HG03469 (cell line): ENCODE results near the gene PLEKHA8.
A peak's percentile ranks its signal among the peaks of the same experiment; 100 is the strongest.

ENCODE experiments used
- ATAC-seq: cut with Tn5 transposase; IDR thresholded peaks from one replicate; pipeline ENCODE4 v1.9.1; 2021; ENCODE audit warnings: mild to moderate bottlenecking, moderate library complexity, moderate number of reproducible peaks; ENCODE audit not compliant: unreplicated experiment

PLEKHA8 gene

DNA sequence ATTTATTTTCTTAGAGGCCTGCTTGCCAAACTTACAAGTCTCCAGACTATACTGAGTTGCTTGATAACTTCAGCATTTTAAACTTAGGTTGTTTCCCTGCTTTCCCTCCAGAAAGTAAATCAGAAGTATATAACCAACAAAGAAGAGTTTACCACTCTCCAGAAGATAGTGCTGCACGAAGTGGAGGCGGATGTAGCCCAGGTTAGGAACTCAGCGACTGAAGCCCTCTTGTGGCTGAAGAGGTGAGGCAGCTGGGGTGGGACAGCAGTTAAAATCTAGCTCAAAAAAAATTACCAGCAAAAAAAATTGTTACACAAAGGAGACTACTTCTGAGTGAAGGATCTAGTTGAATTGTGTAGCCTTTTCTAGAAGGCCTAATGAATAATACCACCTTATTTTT lies 33.6 kb downstream of the PLEKHA8 start:
- peak; percentile 55 for ATAC-seq

DNA sequence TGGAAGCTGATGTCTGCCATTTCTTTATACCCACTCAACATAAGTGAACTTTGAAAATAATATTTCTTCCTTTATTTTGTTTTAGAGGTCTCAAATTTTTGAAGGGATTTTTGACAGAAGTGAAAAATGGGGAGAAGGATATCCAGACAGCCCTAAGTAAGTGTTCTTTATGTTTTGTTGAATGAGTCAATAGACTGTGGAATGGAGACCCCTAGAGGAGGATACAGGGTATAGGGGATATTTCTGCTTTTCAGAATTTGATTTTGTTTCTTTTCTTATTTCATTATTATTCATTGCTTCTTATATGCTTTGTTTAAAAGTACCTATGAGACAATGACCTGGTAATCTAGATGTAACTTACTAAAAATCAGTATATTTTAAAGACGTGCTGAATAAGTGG lies 34.4 kb downstream of the PLEKHA8 start:
- ATAC-seq: no peak

DNA sequence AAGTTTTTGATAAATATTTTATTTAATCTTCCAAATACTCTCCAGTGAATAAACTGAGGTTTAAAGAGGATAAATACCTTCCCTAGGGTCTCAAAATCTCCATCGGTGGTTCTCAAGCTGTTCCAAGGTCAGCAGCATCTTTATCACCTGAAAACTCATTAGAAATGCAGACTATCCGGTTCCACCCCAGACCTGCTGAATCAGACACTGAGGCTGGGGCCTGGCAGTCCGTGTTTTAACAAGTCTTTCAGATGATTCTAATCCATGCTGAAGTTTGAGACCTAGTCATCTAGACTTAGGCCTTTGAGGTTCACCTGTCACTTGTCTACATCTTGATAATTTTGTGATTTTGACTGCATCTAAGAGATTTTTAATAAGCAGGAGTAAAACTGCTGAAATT lies 37.5 kb downstream of the PLEKHA8 start:
- ATAC-seq: no peak

DNA sequence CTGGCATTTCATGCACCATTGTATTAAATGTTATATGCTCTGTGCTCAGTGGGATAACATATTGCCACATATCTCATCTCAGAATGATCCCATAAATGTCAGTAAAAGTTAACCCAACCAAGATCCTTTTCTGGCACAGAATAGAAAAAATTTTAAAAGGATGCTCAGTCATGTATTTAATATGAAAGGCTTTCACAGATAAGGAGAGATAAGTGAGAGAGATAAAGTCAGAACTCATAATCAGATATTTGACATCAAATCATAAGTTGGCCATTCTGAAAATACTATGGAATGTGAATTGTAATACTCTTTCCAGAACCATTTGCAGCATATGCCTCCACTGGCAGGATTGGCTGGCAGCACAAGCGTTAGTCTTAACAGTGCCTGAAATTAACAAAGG lies 38.5 kb downstream of the PLEKHA8 start:
- no peak for ATAC-seq

DNA sequence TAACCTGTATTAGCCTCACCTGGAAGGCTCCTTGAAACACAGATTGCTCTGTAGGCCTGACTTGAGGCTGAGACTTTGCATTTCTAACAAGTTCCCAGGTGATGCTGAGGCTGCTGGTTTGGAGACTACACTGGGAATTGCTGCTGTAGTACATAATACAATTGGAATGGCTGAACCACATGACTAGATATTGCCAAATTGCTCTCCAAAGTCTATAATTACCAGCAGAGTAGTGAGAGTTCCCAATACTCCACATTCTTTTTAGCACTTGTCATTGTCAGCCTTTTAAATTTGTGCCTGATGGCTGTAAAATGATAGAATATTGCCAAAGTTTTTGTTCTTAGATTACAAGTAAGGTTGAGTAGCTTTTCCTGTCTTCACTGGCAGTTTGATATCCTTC lies 39.9 kb downstream of the PLEKHA8 start:
- no peak for ATAC-seq

DNA sequence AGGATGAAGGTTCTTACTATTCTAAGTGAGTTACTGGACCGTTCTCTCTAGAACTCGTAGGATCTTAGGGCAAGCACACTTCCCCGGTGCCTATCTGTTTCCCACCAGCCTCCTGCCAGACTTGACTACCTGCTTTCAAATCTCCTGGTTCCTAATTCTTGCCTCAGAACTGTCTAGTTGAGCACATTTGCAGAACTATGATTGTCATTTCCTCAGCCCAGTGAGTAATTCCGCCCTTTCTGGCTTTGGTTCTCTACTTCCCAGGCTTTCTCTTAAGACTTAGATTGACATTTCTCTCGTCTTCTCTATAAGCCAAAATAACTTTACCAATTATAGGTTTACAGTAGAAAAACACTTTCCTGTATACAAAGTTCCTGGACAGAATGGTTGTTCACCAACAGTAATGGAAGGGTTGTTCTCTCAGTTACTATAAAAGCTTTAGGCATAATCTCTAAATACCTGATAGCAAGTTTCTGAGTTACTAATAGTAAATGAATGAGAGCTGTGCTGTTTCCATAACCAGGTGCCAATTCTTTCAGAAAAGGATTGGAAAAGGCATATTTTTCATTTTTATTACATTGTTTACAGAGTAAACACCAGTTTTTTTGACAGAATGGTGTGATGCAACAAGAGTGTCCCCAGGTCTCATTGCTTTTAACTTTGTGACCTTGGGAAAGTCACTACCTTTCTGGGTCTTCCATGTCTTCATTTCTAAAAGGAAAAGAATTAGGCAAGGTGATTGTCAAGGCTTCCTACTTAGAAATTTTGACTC lies 41.1 kb downstream of the PLEKHA8 start:
- no peak for ATAC-seq

DNA sequence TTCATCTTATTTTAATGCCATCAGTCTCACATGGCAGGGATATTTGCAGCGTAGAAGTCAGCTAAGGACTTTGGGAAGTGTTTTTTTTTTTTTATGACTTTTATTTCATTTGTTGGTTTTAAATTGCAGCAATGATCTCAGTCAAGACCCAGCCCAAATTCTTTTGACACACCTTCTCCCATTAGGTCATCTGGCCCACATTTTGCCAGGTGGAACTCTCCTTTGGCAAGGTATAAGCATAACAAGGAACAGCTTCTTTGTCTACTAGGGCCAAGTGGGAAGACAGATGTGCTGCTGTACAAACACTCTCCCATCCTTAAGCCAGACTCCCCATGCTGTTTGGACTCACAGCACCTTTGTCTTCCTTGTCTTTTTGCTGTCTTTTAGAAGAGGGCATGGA lies 41.8 kb downstream of the PLEKHA8 start:
- ATAC-seq: no peak

DNA sequence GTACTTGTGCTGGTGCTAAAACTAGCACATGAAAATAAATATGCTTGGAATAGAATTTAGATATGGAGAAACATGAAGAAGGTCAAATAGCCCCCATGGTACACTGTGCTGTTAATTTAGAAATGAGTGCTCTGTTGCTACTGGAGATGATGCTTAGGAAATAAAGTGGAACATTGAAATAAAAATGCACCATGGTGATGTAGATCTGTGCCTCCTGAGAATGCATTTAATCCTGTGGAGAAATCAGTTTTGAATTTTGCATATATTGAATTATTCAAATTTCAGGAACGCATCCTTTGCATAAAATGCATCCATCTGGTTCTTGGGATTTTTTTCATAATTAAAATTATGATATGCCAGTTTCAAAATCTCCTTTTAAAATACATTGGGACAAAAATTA lies 44.5 kb downstream of the PLEKHA8 start:
- no peak for ATAC-seq

DNA sequence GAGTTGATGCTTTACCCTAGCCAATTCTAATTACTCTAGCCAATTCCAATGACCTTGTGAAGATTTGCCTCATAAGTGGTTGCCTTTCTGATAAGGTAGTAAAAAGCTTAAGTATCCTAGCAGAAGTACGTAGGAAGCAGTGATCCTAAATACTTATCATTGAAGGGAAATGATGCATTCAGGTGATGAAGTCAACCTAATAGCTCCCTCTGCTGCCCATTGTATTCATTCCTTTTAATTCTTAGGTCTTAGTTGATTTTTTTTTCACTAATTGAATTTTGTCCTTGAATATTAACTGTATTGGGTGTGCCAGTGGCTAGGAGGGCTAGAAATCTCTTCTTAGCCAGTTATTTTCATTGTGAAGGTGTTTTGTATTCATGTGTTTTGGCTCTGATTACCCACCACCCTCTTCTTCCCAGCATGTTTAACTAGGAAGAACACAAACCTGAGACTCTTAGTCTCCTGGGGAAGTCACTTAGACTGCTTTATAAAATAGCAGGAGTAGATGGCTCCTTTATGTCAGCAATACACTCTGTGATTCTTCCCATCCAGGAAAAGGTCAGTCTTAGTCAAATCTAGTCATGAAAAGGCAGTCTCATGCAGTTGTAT lies 46.3 kb downstream of the PLEKHA8 start:
- no peak for ATAC-seq

DNA sequence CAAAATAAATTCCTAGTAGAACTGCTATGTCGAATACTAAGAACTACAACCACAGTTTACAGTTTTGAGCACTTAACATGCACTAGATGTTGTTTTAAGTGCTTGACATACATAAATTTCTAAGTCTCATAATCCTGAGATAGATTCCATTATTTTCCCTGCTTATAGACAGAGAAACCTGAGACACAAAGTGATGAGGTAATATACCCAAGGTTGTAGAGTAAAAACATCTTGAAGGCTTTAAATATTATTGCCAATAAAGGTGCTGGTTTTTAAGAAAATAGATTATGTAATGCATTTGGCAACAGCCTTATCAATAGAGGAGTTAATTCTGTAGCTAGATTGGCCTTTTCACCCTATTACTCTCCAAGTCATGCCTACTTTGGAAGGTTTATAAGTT lies 48.2 kb downstream of the PLEKHA8 start:
- ATAC-seq: no peak

DNA sequence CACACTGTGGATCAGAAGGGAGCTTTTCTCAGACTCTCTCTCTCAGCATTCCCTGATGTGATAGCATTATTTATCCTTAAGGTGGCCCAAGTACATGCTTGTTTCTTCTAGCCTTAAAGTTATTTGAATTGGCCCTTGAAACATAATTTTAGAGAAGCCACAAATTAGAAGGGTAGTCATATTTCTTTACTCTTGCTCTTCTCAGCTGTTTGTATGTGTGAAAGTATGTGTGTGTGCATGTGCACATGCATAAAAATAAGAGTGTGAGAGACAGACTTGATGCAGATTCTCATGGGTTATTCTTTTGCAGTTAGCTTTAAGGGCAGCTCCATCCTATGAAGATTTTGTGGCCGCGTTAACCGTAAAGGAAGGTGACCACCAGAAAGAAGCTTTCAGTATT lies 50.1 kb downstream of the PLEKHA8 start:
- ATAC-seq: no peak

DNA sequence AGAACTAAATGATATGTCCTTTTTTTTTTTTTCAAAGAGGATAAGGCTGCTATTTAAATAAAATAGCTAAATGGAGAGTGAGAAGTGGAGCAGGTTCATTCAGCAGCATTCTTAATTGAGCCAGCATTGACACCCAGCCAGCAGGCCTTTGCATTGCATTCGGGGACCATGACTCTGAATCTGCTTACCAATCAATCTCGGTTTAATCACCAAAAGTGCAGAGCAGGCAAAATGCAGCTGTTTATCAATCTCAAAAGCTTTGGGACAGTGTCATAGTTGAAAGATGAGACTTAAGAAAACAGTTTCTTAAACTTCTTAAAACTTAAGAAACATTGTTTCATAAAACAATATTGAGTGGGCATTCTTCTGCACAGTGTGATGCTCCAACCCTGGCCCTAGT lies 51.7 kb downstream of the PLEKHA8 start:
- ATAC-seq: no peak

DNA sequence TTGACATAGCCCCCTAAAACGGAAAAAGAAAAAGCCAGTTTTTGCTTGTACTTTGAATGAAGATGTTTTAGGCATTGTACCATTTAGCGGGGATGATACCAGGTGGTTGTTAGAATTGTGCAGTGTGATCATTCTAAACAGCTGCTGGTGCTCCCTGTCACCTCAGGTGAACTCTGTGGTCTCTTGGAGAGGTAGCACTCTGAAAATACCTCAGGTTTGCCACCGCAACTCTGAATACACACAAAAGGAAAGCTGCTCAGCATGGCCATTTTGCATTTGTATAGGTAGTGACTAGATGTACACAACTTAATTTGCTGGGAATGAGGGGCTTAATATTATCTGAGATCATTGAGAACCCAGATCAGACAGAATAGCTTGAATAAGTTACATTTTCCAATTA lies 52.6 kb downstream of the PLEKHA8 start:
- no peak for ATAC-seq

DNA sequence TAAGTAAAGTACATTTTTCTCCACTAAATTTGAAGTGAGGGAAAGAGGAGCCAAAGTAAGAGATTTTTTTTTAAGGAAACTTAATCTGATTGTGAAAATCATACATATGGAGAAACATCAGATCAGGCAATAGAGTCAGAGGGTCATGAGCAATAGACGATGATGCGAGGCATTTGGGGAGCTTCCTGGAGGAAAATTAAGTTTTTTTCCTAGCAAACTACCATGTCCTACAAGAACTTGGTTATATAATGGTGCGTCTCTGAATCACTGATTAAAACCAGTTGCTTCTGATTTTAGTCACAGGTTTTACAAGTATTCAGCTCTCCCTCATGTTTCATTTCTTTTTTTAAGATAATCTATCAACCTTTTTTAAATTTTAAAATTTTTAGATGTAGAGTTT lies 54.5 kb downstream of the PLEKHA8 start:
- ATAC-seq: no peak

DNA sequence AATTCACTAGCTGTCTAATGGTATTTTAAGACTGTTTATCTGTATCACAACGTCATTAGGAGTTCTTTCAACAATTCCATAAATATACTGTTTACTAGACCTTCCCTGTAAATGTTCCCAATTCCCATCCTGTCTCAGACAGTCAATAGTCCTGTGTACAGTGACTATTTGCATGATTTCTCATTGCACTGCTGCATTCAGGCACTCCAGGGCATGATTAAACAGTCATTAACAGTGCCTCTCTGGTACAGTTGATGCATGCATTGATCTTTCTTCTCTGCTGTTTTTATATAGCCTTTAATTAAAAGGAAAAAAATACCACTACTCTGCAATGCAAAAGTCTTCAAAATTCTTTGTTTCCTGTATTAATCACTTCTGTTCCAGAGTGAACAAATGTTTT lies 55.1 kb downstream of the PLEKHA8 start:
- no peak for ATAC-seq

DNA sequence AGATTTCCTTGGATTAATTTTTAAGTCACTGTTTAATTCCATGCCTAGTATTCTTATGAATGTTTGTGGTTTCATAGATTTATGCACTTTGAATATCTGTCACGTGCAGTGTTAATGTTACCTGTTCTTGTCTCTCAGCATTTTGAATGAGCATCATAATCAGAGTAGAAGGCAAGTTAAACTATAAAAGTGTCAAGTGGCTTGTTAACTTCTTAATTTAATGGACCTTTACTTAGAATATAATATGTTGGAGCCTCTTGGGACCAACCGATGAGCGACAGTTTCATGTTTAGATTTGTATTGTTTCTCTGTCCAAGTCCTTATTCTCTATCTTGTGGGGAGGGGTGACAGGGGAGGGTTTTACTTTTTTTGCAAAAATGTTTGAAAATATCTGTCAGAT lies 56.0 kb downstream of the PLEKHA8 start:
- no peak for ATAC-seq

DNA sequence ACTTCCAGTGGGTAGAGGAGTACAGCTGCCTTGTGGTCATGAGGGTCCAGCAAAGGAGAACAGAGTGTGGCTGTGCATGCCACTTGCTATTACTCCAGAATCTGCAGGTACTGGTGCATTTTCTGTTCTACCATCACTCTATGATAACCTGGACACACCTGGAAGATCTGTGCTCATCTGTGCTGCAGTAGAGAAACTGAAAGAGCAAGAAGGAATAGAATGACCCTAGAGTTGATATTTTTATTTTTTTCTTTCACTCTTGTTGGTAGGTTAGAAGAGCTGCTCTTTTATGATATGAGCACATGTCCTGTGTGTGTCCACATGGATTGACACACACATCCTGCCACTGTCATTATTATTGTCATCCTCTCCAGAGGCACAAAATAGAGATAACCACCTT lies 58.3 kb downstream of the PLEKHA8 start:
- no peak for ATAC-seq

DNA sequence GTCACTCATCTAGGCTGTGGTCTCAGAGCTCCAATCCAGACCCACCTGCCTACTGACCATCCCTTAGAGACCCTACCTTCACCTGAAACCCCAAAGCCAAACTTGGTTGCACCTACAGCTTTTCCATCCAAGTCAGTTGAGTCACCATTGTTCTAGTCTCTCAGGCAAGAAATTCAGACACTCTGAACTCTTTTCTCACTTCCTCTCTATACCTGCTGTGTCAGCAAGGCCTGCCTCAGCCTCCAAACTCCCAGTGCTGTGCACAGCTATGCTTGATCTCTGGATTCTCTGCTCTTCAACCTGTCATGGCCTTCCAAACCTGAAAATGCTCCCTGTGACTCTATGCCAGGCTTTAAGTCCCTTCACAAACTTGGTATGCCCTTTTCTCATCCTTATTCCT lies 59.2 kb downstream of the PLEKHA8 start:
- no peak for ATAC-seq

DNA sequence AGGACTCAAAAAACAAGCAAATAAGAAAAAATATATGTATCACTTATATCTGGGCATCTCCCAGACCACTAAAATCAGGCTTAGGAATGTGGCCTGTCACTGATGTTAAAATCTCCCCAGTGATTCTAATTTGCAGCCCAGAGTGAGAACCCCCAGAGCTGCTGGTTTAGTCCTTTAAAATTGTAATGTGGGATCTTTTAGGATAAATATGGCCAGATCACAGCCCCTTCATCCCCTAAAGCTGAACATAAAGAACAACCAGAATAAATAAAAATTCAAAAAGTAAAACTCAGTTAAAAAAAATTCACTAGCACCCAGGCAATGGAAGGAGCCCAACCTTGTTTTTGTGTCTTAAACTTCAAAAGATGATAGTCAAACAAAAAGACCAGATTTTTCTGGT lies 60.1 kb downstream of the PLEKHA8 start:
- no peak for ATAC-seq

DNA sequence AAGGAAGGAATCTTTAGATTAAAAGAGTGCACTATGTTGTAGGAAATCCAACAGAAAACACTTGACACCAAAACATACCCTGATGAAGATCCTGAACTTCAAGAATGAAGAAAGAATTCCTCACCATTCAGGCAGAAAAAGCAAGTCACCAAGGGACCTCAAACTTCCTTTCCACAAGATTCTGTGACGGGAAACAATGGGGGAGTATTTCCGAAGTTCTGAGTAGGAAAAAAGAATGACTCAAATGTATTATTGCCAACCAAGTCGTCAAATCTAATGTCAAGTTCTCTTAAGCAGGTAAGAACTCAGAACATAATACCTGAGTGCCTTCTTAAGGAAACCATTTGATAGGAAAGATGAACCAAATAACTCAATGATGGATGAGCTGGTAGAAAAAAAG lies 61.9 kb downstream of the PLEKHA8 start:
- ATAC-seq: no peak

DNA sequence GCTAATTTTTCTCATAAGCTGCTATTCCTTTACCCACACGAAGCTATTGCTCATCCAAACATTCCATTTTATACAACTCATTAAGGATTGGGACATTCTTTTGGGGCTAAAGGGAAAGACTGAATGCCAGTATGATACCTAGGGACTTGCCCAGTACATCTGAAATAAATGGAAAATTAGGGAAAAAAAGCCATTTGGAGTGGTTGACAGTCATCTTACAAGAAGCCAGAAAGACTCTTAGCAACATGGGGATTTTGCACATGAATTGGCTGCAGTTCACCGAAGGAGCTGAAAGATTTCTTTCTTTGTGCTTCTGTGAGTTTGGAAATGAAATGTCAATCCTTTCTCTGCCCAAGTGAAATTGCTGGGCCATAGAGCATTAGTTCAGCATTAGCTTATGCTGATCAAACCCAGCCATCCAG lies 63.3 kb downstream of the PLEKHA8 start:
- no peak for ATAC-seq

DNA sequence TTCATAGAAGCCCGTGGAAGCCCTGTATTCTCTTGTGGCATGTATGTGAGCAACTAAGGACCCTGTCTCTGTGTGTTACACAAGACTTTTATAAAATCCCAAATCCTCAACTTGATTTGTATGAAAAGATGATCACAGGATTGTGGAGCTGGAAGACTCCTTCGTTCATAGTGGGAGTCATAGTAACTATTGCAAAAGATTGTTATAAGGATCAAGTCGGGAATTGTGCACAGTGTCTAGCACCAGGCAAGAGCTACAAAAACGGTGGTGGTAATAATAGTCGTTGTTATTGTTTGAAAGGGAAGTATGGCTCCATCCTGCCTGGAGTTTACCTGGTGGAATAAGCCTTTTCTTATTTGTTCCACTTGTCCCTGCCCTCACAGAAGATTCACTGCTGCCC lies 63.8 kb downstream of the PLEKHA8 start:
- ATAC-seq: no peak

DNA sequence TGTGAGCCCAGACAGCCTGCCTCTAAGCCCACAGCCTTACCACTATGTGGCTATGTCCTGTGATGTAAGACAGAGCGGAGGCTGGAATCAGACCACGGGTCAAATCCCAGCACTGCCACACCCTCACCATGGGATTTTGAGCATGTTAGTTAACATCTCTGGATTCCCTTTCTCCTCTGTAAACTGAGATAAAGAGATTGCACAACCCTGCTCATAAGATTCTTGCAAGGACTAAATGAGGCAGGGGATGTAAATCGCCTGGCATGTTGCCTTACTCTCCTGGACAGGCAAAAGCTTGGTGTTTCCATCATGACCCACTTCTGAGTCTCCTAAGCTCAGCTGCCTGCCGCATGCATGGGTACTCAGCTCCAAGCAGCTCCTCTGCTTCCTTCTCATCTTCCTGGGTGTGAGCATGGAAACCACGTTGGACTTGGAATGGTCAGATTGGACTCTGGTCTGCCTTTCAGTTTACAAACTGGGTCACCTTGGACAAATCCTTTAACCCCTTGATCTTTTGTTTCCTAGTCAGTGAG lies 65.3 kb downstream of the PLEKHA8 start:
- no peak for ATAC-seq
